ENCODE measurements around the gene MTHFSD.

- TF ChIP-seq CTCF (IDR thresholded peaks at IDR 0.05) (no peak), ESRRA (CRISPR knock-in tag; IDR thresholded peaks at IDR 0.05; ENCODE audit: borderline replicate concordance) (no peak), ZNF138 (CRISPR knock-in tag; conservative IDR thresholded peaks at IDR 0.05) (no peak), HMGXB4 (CRISPR knock-in tag; IDR thresholded peaks at IDR 0.05) (no peak), ATF3 (CRISPR knock-in tag; conservative IDR thresholded peaks at IDR 0.05) (no peak), ATF1 (CRISPR knock-in tag; IDR thresholded peaks at IDR 0.05) (no peak), USF1 (CRISPR knock-in tag; IDR thresholded peaks at IDR 0.05) (no peak), TEAD4 (CRISPR knock-in tag; IDR thresholded peaks at IDR 0.05) (no peak), ZNF423 (CRISPR knock-in tag; IDR thresholded peaks at IDR 0.05) (no peak), NR2C2 (CRISPR knock-in tag; IDR thresholded peaks at IDR 0.05) (no peak)
Measured at GRCh38 chr16:86520317-86521210, 34.5 kb downstream of the MTHFSD start.

All from WTC11 (cell line).